ENCODE measurements around the gene MCF2L.
"Not testable (repeated sequence)": the region's sequence is repeated elsewhere in the genome, so short reads cannot be mapped to it uniquely, and the experiment has no call there.

Gene MCF2L

DNA sequence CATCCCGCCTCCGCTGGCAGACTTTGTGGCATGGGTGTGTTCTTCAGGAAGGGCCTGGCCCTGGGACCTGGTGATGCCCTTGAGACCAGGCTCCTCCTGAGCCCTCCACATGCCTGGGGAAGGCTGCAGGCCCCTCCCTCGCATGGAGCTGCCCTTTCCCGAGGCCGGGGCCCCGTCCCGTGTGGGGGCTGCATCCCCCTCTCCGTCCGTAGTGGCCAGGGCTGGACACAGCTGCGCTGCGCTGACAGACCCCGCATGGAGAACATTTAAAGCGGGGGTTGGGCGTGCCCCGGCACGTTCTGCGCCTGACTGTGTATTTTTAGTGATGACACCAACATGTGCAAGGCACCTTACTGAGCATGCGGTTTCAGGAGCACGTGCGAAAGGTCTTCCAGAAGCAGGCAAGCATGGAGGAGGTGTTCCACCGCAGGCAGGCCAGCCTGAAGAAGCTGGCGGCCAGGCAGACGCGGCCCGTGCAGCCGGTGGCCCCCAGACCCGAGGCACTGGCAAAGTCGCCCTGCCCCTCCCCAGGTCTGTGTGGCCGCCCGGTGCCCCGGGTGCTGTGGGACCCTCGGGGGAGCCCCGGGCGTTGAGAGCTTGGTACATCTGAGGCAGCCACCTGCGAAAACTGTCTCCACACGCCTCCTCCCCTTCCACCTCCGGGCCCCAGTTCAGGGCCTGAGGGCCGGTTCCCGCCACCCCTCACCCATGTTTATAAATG lies 107.8 kb downstream of the MCF2L start:
- DNase-seq (ENCODE audit: low read depth) = no peak
- no peak overlapping the region for H3K4me3 ChIP-seq (ENCODE audit: low read length)
- TF ChIP-seq, protein P1, sequence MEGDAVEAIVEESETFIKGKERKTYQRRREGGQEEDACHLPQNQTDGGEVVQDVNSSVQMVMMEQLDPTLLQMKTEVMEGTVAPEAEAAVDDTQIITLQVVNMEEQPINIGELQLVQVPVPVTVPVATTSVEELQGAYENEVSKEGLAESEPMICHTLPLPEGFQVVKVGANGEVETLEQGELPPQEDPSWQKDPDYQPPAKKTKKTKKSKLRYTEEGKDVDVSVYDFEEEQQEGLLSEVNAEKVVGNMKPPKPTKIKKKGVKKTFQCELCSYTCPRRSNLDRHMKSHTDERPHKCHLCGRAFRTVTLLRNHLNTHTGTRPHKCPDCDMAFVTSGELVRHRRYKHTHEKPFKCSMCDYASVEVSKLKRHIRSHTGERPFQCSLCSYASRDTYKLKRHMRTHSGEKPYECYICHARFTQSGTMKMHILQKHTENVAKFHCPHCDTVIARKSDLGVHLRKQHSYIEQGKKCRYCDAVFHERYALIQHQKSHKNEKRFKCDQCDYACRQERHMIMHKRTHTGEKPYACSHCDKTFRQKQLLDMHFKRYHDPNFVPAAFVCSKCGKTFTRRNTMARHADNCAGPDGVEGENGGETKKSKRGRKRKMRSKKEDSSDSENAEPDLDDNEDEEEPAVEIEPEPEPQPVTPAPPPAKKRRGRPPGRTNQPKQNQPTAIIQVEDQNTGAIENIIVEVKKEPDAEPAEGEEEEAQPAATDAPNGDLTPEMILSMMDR (conservative IDR thresholded peaks at IDR 0.05; ENCODE audit: low read length) = no peak

DNA sequence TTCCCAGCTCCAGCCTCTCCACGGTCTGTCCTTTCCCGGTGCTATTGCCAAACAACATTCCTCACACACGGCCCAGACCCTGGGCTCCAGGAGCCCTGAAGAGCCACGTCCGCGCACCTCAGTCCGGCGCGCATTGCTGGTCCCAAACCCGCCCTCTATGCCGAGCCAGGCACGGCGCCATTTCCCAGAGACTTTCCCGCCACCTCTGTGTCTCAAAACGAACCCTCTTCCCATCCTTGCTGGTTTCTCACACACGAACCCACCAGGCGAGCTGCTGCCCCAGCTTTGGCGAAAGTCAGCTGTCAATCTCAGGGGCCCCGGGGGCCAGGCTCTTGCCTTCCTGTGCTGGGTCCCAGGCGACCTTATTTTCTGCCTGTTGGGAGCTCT lies 108.5 kb downstream of the MCF2L start:
- H3K4me3 ChIP-seq (ENCODE audit: low read length) = no peak overlapping the region
- DNase-seq (ENCODE audit: low read depth) = no peak
- TF ChIP-seq, protein P1 (conservative IDR thresholded peaks at IDR 0.05; ENCODE audit: low read length) = no peak

GRCh38 chr13:113077953-113078901 lies 109.2 kb downstream of the MCF2L start:
- TF ChIP-seq, protein P1 (conservative IDR thresholded peaks at IDR 0.05; ENCODE audit: low read length) = no peak
- no peak overlapping the region for H3K4me3 ChIP-seq (ENCODE audit: low read length)
- no peak for DNase-seq (ENCODE audit: low read depth)

DNA sequence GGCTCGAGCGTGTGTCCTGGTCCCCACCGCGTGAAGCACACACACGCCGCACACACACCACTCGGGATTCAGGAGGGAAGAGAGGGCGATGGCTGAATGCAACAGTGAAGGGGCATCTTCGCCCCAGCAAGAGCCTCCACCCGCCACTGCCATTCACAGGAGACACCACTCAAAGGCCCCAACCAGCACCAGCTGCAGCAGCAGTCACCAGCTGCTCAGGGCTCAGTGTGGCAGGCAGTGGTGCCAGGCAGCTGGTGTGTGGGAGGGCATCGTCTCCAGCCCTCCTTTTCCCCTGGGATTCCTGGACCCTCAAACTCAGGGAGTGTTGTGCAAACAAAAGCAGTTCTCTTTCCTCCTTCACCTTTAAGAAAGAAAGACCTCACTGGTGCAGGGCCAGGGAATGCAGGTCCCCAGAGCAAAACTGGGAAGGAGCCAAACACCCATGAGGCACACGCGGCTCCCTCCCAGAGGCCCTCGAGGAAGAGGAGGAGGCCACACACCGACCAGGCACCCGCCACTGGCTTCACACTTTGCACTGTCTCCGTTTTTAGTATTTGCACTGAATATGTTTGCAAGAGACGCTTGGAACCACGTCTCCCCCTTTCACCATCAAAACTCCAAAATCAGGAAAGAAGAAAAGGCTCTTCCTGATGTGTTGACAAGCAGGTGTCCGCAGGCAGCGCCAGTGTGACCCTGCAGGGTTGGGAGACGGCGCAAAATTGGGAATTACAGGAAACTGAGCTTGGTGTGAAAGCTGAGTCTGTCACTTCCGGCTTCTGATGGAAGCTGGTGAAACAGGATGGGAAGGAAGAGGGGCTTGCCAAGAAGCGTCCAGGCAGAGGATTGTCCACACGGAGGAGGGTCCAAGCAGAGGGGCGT lies 110.1 kb downstream of the MCF2L start:
- TF ChIP-seq, protein P1 (conservative IDR thresholded peaks at IDR 0.05; ENCODE audit: low read length) = no peak
- DNase-seq (ENCODE audit: low read depth) = no peak
- H3K4me3 ChIP-seq (ENCODE audit: low read length) = no peak overlapping the region

DNA sequence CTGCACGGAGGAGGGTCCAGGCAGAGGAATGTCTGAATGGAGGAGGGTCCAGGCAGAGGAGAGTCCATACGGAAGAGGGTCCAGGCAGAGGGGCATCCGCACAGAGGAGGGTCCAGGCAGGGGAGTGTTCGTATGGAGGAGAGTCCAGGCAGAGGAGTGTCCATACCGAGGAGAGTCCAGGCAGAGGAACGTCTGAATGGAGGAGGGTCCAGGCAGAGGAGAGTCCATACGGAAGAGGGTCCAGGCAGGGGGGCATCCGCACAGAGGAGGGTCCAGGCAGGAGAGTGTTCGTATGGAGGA lies 110.7 kb downstream of the MCF2L start:
- not testable (repeated sequence) for H3K4me3 ChIP-seq (ENCODE audit: low read length); DNase-seq (ENCODE audit: low read depth)

GRCh38 chr13:113080361-113080831 lies 111.4 kb downstream of the MCF2L start:
- TF ChIP-seq, protein P1 (conservative IDR thresholded peaks at IDR 0.05; ENCODE audit: low read length) = no peak
- no peak overlapping the region for H3K4me3 ChIP-seq (ENCODE audit: low read length)
- DNase-seq (ENCODE audit: low read depth) = no peak

- TF ChIP-seq, protein P1 (conservative IDR thresholded peaks at IDR 0.05; ENCODE audit: low read length) = no peak
- H3K4me3 ChIP-seq (ENCODE audit: low read length) = no peak overlapping the region
- DNase-seq (ENCODE audit: low read depth) = no peak
Measured at GRCh38 chr13:113080901-113081521, 112.0 kb downstream of the MCF2L start.

Data from AG10803 (cell line).